HepG2 (cell line): Measurements from ENCODE around the gene F12. TPM values are rescaled to one million over a fixed set of nuclear protein-coding genes. Genes with fewer than 3 reads are reported as not detected.

Source experiments
- ARID3A ChIP-seq: IDR thresholded peaks from 2 replicates; pipeline ENCODE4 v1.6.1; 2012; ENCODE audit warnings: low read depth, low read length, improper control_type of control experiment
- ELF4 ChIP-seq: sonication (generic); formaldehyde crosslinking; IDR thresholded peaks from 2 replicates; pipeline ENCODE4 v1.5.0; 2020; ENCODE audit warnings: missing genetic modification reagents, mild to moderate bottlenecking, moderate library complexity, borderline replicate concordance
- ELK4 ChIP-seq: sonication (generic); formaldehyde crosslinking; IDR thresholded peaks from 2 replicates; pipeline ENCODE4 v1.9.0; 2021; ENCODE audit warnings: missing genetic modification reagents, borderline replicate concordance
- FOXJ3 ChIP-seq: sonication (generic); formaldehyde crosslinking; IDR thresholded peaks from 2 replicates; pipeline ENCODE4 v1.4.0; 2020; ENCODE audit warnings: missing genetic modification reagents, mild to moderate bottlenecking, borderline replicate concordance
- GRHL1 ChIP-seq: sonication (generic); formaldehyde crosslinking; conservative IDR thresholded peaks from 2 replicates; pipeline ENCODE4 v1.8.0; 2022; ENCODE audit warnings: missing genetic modification reagents
- GTF3A ChIP-seq: sonication (generic); formaldehyde crosslinking; conservative IDR thresholded peaks from 2 replicates; pipeline ENCODE4 v1.4.0; 2020; ENCODE audit warnings: mild to moderate bottlenecking, missing genetic modification reagents
- JARID2 ChIP-seq: sonication (generic); formaldehyde crosslinking; IDR thresholded peaks from 2 replicates; pipeline ENCODE4 v1.8.1; 2023; ENCODE audit warnings: missing genetic modification reagents, inconsistent platforms; ENCODE audit not compliant: insufficient replicate concordance
- JUN ChIP-seq: sonication (generic); formaldehyde crosslinking; IDR thresholded peaks from 2 replicates; pipeline ENCODE4 v1.4.0; 2020; ENCODE audit warnings: mild to moderate bottlenecking, missing genetic modification reagents
- KLF12 ChIP-seq: sonication (generic); formaldehyde crosslinking; IDR thresholded peaks from 2 replicates; pipeline ENCODE4 v1.4.0; 2020; ENCODE audit warnings: missing genetic modification reagents, borderline replicate concordance
- MAFF ChIP-seq: IDR thresholded peaks from 2 replicates; pipeline ENCODE4 v1.6.1; 2011; ENCODE audit warnings: low read depth, low read length, improper control_type of control experiment
- PHB2 ChIP-seq: fragments of 450-650 bp; IDR thresholded peaks from 2 replicates; pipeline ENCODE4 v1.6.1; 2018; ENCODE audit not compliant: partially characterized antibody
- PITX1 ChIP-seq: sonication (generic); formaldehyde crosslinking; IDR thresholded peaks from 2 replicates; pipeline ENCODE4 v1.5.1; 2020; ENCODE audit warnings: mild to moderate bottlenecking, missing genetic modification reagents
- RBAK ChIP-seq: sonication (generic); formaldehyde crosslinking; IDR thresholded peaks from 2 replicates; pipeline ENCODE4 v1.5.1; 2020; ENCODE audit warnings: mild to moderate bottlenecking, missing genetic modification reagents
- SIN3A ChIP-seq: IDR thresholded peaks from 2 replicates; pipeline ENCODE4 v1.6.1; 2011; ENCODE audit warnings: low read depth, mild to moderate bottlenecking, control low read depth, low read length, borderline replicate concordance
- SOX5 ChIP-seq: IDR thresholded peaks from 2 replicates; pipeline ENCODE4 v1.6.1; 2016; ENCODE audit warnings: borderline replicate concordance
- SYNCRIP ChIP-seq: fragments of 200-400 bp; formaldehyde crosslinking; IDR thresholded peaks from 2 replicates; pipeline ENCODE4 v1.6.1; 2018; ENCODE audit warnings: mild to moderate bottlenecking, low read depth, low read length; ENCODE audit not compliant: insufficient read depth
- TRIM24 ChIP-seq: sonication (generic); formaldehyde crosslinking; IDR thresholded peaks from 2 replicates; pipeline ENCODE4 v1.8.0; 2022; ENCODE audit warnings: mild to moderate bottlenecking, missing genetic modification reagents
- ZNF205 ChIP-seq: IDR thresholded peaks from 2 replicates; pipeline ENCODE4 v1.6.1; 2018; ENCODE audit warnings: missing biosample characterization, missing genetic modification reagents
- ZNF280B ChIP-seq: sonication (generic); formaldehyde crosslinking; IDR thresholded peaks from 2 replicates; pipeline ENCODE4 v1.5.0; 2020; ENCODE audit warnings: missing genetic modification reagents, mild to moderate bottlenecking, borderline replicate concordance
- ZNF773 ChIP-seq: sonication (generic); formaldehyde crosslinking; IDR thresholded peaks from 2 replicates; pipeline ENCODE4 v1.4.0; 2020; ENCODE audit warnings: missing genetic modification reagents, borderline replicate concordance
- ZNF784 ChIP-seq: sonication (generic); formaldehyde crosslinking; IDR thresholded peaks from 2 replicates; pipeline ENCODE4 v1.5.1; 2020; ENCODE audit warnings: missing genetic modification reagents, mild to moderate bottlenecking, borderline replicate concordance
- polyA plus RNA-seq, 8 experiments: library from polyadenylated mRNA; depleted of rRNA in 3 of 8; stranded (reverse) in 7 of 8; unstranded in 1 of 8; fragments of >200 nt; fragmentation: Illumina TruSeq in 4 of 8; extraction: Trizol in 4 of 8; gene quantifications; 2 replicates each; pipeline versions ENCODE4 v1.2.1 to v1.2.3, GENCODE V29; 2011 to 2016; ENCODE audit warnings: low read depth in 4 of 8, missing spikeins in 1 of 8, mixed read lengths in 1 of 8; ENCODE audit not compliant: insufficient read depth in 1 of 8
- total RNA-seq, 5 experiments: library from RNA; depleted of rRNA; stranded (reverse); fragments of >200 nt; fragmentation: Illumina TruSeq; extraction: Trizol; gene quantifications; 2 replicates each; pipeline ENCODE4 v1.2.3, GENCODE V29; 2016; ENCODE audit warnings: low read depth in 1 of 5

F12 gene
- total and polyA plus RNA-seq, 2 of the 13 experiments (the other 11 are each of a cell fraction or from before 2014, with no cell fraction given) = 2.5 to 3.0 TPM

GRCh38 chr5:177455661-177456590 is 46.6 kb upstream of the F12 start (continued):
- TF ChIP-seq SIN3A = 0 out of 2 replicates have a peak, but pooled peaks have one; percentile 20
- no peak for TF ChIP-seq ELF4 (CRISPR knock-in tag)
- TF ChIP-seq KLF12 (CRISPR knock-in tag) = no peak
- no peak for TF ChIP-seq PHB2
- no peak for TF ChIP-seq MAFF
- no peak; the same call in 1 of the 2 replicates for TF ChIP-seq GTF3A (CRISPR knock-in tag)
- no peak for TF ChIP-seq FOXJ3 (CRISPR knock-in tag)
- no peak for TF ChIP-seq TRIM24 (CRISPR knock-in tag)
- no peak; the same call in 1 of the 2 replicates for TF ChIP-seq ZNF784 (CRISPR knock-in tag)
- TF ChIP-seq ZNF205 (CRISPR knock-in tag) = no peak
- no peak for TF ChIP-seq ELK4 (CRISPR knock-in tag)
- TF ChIP-seq JUN = no peak
- TF ChIP-seq PITX1 (CRISPR knock-in tag) = peak; percentile 22; the same call in 1 of the 2 replicates
- no peak for TF ChIP-seq ZNF280B (CRISPR knock-in tag)
- no peak for TF ChIP-seq RBAK (CRISPR knock-in tag)
- no peak for TF ChIP-seq GRHL1 (CRISPR knock-in tag)
- TF ChIP-seq SYNCRIP = no peak
- TF ChIP-seq ZNF773 (CRISPR knock-in tag) = no peak
- no peak for TF ChIP-seq ARID3A
- TF ChIP-seq JARID2 (CRISPR knock-in tag) = no peak
- TF ChIP-seq SOX5 = no peak
